Stimulated activated CD8-positive, alpha-beta memory T cell treated with anti-CD3 and anti-CD28 coated beads, Interleukin-7, amount 100 ng/mL, for 24 hours (primary cell): ENCODE results near the gene BMERB1.

Experiments
- DNase-seq: peaks from one replicate; pipeline ENCODE4 v3.0.0-alpha.2; 2020; ENCODE audit warnings: low read depth

The BMERB1 gene

GRCh38 chr16:15616012-15616411 lies 181.6 kb downstream of the BMERB1 start:
- DNase-seq: no peak

- no peak for DNase-seq
Observed at GRCh38 chr16:15616475-15617165, 182.2 kb downstream of the BMERB1 start.

GRCh38 chr16:15617901-15618300 lies 183.5 kb downstream of the BMERB1 start:
- no peak for DNase-seq

GRCh38 chr16:15618392-15618791 lies 184.0 kb downstream of the BMERB1 start:
- DNase-seq: no peak

GRCh38 chr16:15620611-15621195 lies 186.3 kb downstream of the BMERB1 start:
- DNase-seq: no peak

- no peak for DNase-seq
Observed at GRCh38 chr16:15621456-15621855, 187.1 kb downstream of the BMERB1 start.

GRCh38 chr16:15621889-15622288 lies 187.5 kb downstream of the BMERB1 start:
- DNase-seq: no peak

GRCh38 chr16:15631730-15632409 lies 197.5 kb downstream of the BMERB1 start:
- no peak for DNase-seq

- DNase-seq: no peak
Observed at GRCh38 chr16:15635926-15636325, 201.5 kb downstream of the BMERB1 start.

GRCh38 chr16:15636392-15636873 lies 202.0 kb downstream of the BMERB1 start:
- DNase-seq: no peak
